ENCODE data around the gene ZFP82.

The ZFP82 gene

DNA sequence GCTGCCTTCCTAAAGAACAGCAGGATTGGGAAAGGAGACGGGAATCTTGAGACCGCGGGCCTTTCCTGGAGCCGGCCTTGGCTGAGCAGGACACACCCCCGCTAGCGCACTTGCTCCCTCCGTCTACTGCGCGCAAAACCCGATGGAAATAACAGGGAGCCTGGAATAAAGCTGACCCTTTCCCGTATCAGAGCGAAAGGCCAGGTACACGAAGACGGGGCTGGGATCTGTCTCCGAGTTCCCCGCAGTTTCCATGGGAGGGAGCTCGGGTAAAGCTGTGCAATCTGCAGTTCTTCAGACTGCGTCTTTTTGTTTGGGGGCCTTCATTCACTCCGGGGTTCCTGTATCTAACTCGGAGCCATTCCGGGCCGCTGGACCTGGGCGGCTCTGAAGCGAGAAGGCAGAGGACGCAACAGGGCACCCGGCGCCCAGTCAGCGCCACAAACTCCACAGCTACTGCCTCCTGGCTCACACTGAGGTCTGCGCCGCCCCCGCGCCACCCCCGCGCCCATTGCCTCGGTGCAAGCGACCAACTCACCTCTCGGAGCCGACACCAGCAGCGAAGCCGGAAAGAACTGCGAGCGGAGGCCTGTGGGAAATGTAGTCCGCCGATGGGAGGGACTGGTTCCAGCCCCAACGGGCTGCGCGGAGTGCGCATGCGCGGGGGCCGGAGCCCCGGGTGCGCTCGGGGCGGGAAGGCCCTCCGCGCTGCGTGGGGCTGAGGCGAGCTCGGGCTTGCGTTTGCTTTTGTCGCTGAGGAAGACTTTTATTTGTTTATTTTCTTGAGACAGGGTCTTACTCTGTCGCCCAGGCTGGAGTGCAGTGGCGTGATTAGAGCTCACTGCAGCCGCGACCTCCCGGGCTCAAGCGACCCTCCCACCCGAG, 39.6 kb downstream of the ZFP82 start, which contains the start of gene ZFP14 (continued):
- peak; percentile 33; the same call in 1 of the 2 replicates for TF ChIP-seq KLF7 (tag by site-specific recombination; IDR thresholded peaks at IDR 0.05; ENCODE audit: borderline replicate concordance)
- peak; percentile 90 for TF ChIP-seq SP7 (tag by site-specific recombination; IDR thresholded peaks at IDR 0.05)
- peak; percentile 77 for TF ChIP-seq ZNF366 (tag by site-specific recombination; conservative IDR thresholded peaks at IDR 0.05)
- TF ChIP-seq ZFHX2 (tag by site-specific recombination; conservative IDR thresholded peaks at IDR 0.05), result peak; percentile 99
- TF ChIP-seq EGR2 (tag by site-specific recombination; IDR thresholded peaks at IDR 0.05; ENCODE audit: low read depth), result peak; percentile 97
- peak; percentile 19; the same call in 1 of the 2 replicates for TF ChIP-seq PRDM1 (tag by site-specific recombination; IDR thresholded peaks at IDR 0.05)
- TF ChIP-seq, protein P1, sequence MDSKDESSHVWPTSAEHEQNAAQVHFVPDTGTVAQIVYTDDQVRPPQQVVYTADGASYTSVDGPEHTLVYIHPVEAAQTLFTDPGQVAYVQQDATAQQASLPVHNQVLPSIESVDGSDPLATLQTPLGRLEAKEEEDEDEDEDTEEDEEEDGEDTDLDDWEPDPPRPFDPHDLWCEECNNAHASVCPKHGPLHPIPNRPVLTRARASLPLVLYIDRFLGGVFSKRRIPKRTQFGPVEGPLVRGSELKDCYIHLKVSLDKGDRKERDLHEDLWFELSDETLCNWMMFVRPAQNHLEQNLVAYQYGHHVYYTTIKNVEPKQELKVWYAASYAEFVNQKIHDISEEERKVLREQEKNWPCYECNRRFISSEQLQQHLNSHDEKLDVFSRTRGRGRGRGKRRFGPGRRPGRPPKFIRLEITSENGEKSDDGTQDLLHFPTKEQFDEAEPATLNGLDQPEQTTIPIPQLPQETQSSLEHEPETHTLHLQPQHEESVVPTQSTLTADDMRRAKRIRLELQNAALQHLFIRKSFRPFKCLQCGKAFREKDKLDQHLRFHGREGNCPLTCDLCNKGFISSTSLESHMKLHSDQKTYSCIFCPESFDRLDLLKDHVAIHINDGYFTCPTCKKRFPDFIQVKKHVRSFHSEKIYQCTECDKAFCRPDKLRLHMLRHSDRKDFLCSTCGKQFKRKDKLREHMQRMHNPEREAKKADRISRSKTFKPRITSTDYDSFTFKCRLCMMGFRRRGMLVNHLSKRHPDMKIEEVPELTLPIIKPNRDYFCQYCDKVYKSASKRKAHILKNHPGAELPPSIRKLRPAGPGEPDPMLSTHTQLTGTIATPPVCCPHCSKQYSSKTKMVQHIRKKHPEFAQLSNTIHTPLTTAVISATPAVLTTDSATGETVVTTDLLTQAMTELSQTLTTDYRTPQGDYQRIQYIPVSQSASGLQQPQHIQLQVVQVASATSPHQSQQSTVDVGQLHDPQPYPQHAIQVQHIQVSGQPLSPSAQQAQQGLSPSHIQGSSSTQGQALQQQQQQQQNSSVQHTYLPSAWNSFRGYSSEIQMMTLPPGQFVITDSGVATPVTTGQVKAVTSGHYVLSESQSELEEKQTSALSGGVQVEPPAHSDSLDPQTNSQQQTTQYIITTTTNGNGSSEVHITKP (tag by site-specific recombination; IDR thresholded peaks at IDR 0.05), result peak; percentile 100
- peak; percentile 89 for TF ChIP-seq ZNF24 (tag by site-specific recombination; IDR thresholded peaks at IDR 0.05)
- peak; percentile 53 for TF ChIP-seq ZFP69B (tag by site-specific recombination; IDR thresholded peaks at IDR 0.05)
- TF ChIP-seq ZNF311 (tag by site-specific recombination; IDR thresholded peaks at IDR 0.05; ENCODE audit: borderline replicate concordance), result no peak
- TF ChIP-seq KLF9 (tag by site-specific recombination; IDR thresholded peaks at IDR 0.05; ENCODE audit: low read depth), result peak; percentile 94
- TF ChIP-seq, protein P2, sequence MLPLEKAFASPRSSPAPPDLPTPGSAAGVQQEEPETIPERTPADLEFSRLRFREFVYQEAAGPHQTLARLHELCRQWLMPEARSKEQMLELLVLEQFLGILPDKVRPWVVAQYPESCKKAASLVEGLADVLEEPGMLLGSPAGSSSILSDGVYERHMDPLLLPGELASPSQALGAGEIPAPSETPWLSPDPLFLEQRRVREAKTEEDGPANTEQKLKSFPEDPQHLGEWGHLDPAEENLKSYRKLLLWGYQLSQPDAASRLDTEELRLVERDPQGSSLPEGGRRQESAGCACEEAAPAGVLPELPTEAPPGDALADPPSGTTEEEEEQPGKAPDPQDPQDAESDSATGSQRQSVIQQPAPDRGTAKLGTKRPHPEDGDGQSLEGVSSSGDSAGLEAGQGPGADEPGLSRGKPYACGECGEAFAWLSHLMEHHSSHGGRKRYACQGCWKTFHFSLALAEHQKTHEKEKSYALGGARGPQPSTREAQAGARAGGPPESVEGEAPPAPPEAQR (tag by site-specific recombination; IDR thresholded peaks at IDR 0.05), result 0 out of 2 replicates have a peak, but pooled peaks have one; percentile 50
- TF ChIP-seq, protein P3, sequence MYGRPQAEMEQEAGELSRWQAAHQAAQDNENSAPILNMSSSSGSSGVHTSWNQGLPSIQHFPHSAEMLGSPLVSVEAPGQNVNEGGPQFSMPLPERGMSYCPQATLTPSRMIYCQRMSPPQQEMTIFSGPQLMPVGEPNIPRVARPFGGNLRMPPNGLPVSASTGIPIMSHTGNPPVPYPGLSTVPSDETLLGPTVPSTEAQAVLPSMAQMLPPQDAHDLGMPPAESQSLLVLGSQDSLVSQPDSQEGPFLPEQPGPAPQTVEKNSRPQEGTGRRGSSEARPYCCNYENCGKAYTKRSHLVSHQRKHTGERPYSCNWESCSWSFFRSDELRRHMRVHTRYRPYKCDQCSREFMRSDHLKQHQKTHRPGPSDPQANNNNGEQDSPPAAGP (tag by site-specific recombination; IDR thresholded peaks at IDR 0.05), result peak; percentile 83
- TF ChIP-seq OSR2 (tag by site-specific recombination; IDR thresholded peaks at IDR 0.05), result no peak
- TF ChIP-seq ZNF341 (tag by site-specific recombination; IDR thresholded peaks at IDR 0.05; ENCODE audit: low read depth), result peak; percentile 94
- TF ChIP-seq, protein P4, sequence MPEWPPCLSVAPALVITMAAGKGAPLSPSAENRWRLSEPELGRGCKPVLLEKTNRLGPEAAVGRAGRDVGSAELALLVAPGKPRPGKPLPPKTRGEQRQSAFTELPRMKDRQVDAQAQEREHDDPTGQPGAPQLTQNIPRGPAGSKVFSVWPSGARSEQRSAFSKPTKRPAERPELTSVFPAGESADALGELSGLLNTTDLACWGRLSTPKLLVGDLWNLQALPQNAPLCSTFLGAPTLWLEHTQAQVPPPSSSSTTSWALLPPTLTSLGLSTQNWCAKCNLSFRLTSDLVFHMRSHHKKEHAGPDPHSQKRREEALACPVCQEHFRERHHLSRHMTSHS (tag by site-specific recombination; IDR thresholded peaks at IDR 0.05), result no peak
- TF ChIP-seq SALL2 (tag by site-specific recombination; IDR thresholded peaks at IDR 0.05; ENCODE audit: borderline replicate concordance), result no peak
- TF ChIP-seq, protein P5, sequence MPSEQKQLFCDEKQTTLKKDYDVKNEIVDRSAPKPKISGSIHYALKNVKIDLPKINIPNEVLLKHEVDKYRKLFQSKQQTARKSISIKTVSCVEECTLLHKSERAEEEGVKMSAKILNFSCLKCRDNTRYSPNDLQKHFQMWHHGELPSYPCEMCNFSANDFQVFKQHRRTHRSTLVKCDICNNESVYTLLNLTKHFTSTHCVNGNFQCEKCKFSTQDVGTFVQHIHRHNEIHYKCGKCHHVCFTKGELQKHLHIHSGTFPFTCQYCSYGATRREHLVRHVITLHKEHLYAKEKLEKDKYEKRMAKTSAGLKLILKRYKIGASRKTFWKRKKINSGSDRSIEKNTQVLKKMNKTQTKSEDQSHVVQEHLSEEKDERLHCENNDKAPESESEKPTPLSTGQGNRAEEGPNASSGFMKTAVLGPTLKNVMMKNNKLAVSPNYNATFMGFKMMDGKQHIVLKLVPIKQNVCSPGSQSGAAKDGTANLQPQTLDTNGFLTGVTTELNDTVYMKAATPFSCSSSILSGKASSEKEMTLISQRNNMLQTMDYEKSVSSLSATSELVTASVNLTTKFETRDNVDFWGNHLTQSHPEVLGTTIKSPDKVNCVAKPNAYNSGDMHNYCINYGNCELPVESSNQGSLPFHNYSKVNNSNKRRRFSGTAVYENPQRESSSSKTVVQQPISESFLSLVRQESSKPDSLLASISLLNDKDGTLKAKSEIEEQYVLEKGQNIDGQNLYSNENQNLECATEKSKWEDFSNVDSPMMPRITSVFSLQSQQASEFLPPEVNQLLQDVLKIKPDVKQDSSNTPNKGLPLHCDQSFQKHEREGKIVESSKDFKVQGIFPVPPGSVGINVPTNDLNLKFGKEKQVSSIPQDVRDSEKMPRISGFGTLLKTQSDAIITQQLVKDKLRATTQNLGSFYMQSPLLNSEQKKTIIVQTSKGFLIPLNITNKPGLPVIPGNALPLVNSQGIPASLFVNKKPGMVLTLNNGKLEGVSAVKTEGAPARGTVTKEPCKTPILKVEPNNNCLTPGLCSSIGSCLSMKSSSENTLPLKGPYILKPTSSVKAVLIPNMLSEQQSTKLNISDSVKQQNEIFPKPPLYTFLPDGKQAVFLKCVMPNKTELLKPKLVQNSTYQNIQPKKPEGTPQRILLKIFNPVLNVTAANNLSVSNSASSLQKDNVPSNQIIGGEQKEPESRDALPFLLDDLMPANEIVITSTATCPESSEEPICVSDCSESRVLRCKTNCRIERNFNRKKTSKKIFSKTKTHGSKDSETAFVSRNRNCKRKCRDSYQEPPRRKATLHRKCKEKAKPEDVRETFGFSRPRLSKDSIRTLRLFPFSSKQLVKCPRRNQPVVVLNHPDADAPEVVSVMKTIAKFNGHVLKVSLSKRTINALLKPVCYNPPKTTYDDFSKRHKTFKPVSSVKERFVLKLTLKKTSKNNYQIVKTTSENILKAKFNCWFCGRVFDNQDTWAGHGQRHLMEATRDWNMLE (tag by site-specific recombination; conservative IDR thresholded peaks at IDR 0.05; ENCODE audit: low read depth), result peak; percentile 63
- peak; percentile 96 for TF ChIP-seq ZNF2 (tag by site-specific recombination; IDR thresholded peaks at IDR 0.05)
- peak; percentile 65; the same call in 1 of the 2 replicates for TF ChIP-seq ZNF302 (tag by site-specific recombination; IDR thresholded peaks at IDR 0.05; ENCODE audit: low read depth)
- TF ChIP-seq ZNF324 (tag by site-specific recombination; IDR thresholded peaks at IDR 0.05), result peak; percentile 82
- peak; percentile 87 for TF ChIP-seq ZNF660 (tag by site-specific recombination; IDR thresholded peaks at IDR 0.05)
- no peak for TF ChIP-seq ZNF140 (tag by site-specific recombination; IDR thresholded peaks at IDR 0.05)
- peak; percentile 80 for TF ChIP-seq SP2 (tag by site-specific recombination; IDR thresholded peaks at IDR 0.05)
- TF ChIP-seq SCRT2 (tag by site-specific recombination; IDR thresholded peaks at IDR 0.05), result peak; percentile 99
- 0 out of 2 replicates have a peak, but pooled peaks have one; percentile 32 for TF ChIP-seq ZBTB7A (tag by site-specific recombination; IDR thresholded peaks at IDR 0.05; ENCODE audit: low read depth)
- peak; percentile 98 for TF ChIP-seq ZEB2 (tag by site-specific recombination; IDR thresholded peaks at IDR 0.05)
- peak; percentile 37 for TF ChIP-seq ZNF133 (tag by site-specific recombination; IDR thresholded peaks at IDR 0.05)

Data from HEK293 (cell line).